Chondrocyte (in vitro differentiated cells): Measurements from ENCODE around the gene NSF. TPM values are rescaled to one million over a fixed set of nuclear protein-coding genes. Genes with fewer than 3 reads are reported as not detected.

Experiments used
- DNase-seq: peaks from one replicate; pipeline ENCODE4 v3.0.0; 2021; ENCODE audit warnings: mixed read lengths, low spot score
- H3K27ac Mint-ChIP-seq: one replicate; pipeline ENCODE4 v1.8.0; 2021; ENCODE audit warnings: mild to moderate bottlenecking, moderate library complexity, mixed read lengths; ENCODE audit not compliant: unreplicated experiment
- H3K27me3 Mint-ChIP-seq: 2 replicates; pipeline ENCODE4 v1.8.0; 2021; ENCODE audit warnings: low read depth, mixed read lengths
- H3K36me3 Mint-ChIP-seq: 2 replicates; pipeline ENCODE4 v1.8.0; 2021; ENCODE audit warnings: low read depth, mixed read lengths
- H3K4me1 Mint-ChIP-seq: 2 replicates; pipeline ENCODE4 v1.8.0; 2021; ENCODE audit warnings: low read depth, mild to moderate bottlenecking, mixed read lengths
- H3K4me3 Mint-ChIP-seq: one replicate; pipeline ENCODE4 v1.8.0; 2021; ENCODE audit warnings: mild to moderate bottlenecking, moderate library complexity, mixed read lengths; ENCODE audit not compliant: unreplicated experiment
- H3K9me3 Mint-ChIP-seq: 2 replicates; pipeline ENCODE4 v1.8.0; 2021; ENCODE audit warnings: low read depth, mixed read lengths
- total RNA-seq: library from RNA; stranded (reverse); gene quantifications from 3 replicates; pipeline ENCODE4 v1.2.1, GENCODE V29; 2021
- TF ChIP-seq, protein P1 (sequence below): fragments of 200-600 bp; sonication (generic); IDR thresholded peaks from 2 replicates; pipeline ENCODE4 v1.5.0; 2021; ENCODE audit warnings: antibody characterized with exemption, mild to moderate bottlenecking, moderate library complexity

NSF gene
- total RNA-seq, 1 donor from 2014 or later = 48.3 TPM

DNA sequence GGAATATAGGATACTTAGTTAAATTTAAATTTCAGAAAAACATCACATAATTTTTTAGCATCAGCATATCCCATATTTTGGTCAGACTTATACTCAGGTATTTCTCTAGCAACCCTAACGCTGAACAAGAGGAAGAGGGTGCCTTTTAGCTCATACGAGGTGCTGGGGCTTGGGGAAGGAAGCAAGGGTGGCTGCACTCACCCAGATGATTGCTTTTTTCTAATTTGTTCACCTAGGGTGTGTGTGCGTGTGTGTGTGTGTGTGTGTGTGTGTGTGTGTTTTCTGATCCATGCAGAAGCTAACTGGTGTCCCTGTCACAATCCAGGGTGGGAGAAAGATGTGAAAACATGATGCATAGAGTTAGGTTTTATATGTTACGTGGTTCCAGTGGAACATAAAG is 146.9 kb downstream of the NSF start:
- Mint-ChIP-seq H3K27me3 (no peaks in the 10 kb centered on the region), H3K9me3 (no peaks in the 10 kb centered on the region), H3K36me3 (no peaks in the 10 kb centered on the region), H3K4me1 (peaks cover 6% of the 10 kb centered on the region), H3K4me3 (no peak overlapping the region), H3K27ac (no peak overlapping the region)
- TF ChIP-seq, protein P1, sequence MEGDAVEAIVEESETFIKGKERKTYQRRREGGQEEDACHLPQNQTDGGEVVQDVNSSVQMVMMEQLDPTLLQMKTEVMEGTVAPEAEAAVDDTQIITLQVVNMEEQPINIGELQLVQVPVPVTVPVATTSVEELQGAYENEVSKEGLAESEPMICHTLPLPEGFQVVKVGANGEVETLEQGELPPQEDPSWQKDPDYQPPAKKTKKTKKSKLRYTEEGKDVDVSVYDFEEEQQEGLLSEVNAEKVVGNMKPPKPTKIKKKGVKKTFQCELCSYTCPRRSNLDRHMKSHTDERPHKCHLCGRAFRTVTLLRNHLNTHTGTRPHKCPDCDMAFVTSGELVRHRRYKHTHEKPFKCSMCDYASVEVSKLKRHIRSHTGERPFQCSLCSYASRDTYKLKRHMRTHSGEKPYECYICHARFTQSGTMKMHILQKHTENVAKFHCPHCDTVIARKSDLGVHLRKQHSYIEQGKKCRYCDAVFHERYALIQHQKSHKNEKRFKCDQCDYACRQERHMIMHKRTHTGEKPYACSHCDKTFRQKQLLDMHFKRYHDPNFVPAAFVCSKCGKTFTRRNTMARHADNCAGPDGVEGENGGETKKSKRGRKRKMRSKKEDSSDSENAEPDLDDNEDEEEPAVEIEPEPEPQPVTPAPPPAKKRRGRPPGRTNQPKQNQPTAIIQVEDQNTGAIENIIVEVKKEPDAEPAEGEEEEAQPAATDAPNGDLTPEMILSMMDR = no peak
- DNase-seq = no peak

DNA sequence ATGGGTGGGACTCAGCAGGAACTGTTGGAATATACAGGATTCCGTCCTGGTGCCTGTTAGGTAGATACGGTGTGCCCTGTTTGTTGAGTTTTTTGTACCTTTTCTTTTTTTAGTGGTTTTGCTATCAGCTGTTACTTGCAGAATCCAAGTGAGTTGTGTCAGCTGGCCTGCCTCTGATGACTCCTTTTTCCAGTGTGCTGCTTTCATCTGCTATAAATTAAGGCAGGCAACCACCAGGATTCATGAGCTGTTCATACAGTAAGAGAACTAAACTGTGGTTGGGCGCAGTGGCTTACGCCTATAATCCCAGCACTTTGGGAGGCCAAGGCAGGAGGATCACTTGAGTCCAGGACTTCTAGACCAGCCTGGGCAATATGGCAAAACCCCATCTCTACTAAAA is 148.1 kb downstream of the NSF start:
- Mint-ChIP-seq H3K27ac (no peak overlapping the region), H3K27me3 (no peaks in the 10 kb centered on the region), H3K4me1 (peaks cover 18% of the 10 kb centered on the region), H3K4me3 (no peak overlapping the region), H3K36me3 (no peaks in the 10 kb centered on the region), H3K9me3 (no peaks in the 10 kb centered on the region)
- DNase-seq = no peak
- TF ChIP-seq, protein P1 = no peak

GRCh38 chr17:46739982-46740381 is 149.5 kb downstream of the NSF start:
- Mint-ChIP-seq H3K27ac (no peak overlapping the region), H3K9me3 (no peaks in the 10 kb centered on the region), H3K36me3 (no peaks in the 10 kb centered on the region), H3K27me3 (no peaks in the 10 kb centered on the region), H3K4me3 (no peak overlapping the region), H3K4me1 (peaks cover 22% of the 10 kb centered on the region)
- no peak for DNase-seq
- TF ChIP-seq, protein P1 = no peak

- Mint-ChIP-seq H3K27ac (no peak overlapping the region), H3K9me3 (no peaks in the 10 kb centered on the region), H3K4me3 (no peak overlapping the region), H3K4me1 (peaks cover 22% of the 10 kb centered on the region), H3K27me3 (no peaks in the 10 kb centered on the region), H3K36me3 (no peaks in the 10 kb centered on the region)
- TF ChIP-seq, protein P1 = no peak
- no peak for DNase-seq
Measured at GRCh38 chr17:46741122-46741730, 150.8 kb downstream of the NSF start.

DNA sequence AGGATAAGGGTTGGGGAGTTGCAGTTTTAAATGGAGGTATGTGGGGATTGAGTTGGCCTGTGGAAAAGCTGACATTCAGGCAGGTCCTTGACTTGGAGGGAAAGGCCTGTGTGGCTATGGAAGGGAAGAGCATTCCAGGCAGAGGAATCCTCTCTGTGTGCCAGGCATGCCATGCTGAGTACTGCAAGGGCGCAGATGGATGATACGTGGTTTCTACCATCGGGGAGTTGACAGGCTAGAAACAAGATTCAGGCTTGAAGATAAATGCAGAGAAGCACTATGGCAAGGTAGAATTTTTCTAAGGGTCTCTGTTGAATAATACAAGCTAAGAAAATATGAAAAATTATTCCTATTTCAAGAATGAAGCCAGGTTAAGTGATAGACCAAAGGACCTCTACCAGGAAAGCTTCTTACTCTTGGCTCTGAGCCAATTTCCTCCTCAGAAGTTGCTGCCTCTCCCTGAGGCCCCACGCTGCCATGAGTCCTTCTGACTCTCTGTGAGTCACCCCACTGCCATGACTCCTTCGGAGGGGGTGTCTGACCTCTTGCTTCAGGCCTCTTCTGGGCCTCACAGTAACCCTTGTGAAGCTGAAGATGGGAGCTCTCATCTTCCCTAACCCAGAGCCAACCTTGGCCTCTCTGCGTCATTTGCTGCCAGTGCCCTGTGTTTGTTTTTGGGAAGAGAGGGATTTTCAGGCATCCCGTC is 152.2 kb downstream of the NSF start:
- Mint-ChIP-seq H3K9me3 (no peaks in the 10 kb centered on the region), H3K36me3 (no peaks in the 10 kb centered on the region), H3K27ac (peak overlapping the region; percentile 69), H3K4me3 (no peak overlapping the region), H3K4me1 (peaks cover 28% of the 10 kb centered on the region), H3K27me3 (no peaks in the 10 kb centered on the region)
- no peak for DNase-seq
- TF ChIP-seq, protein P1 = no peak
